AG08395 (cell line): ENCODE measurements around the gene C10orf53.
"Not testable (repeated sequence)": the region's sequence is repeated elsewhere in the genome, so short reads cannot be mapped to it uniquely, and the experiment has no call there.

Experiments used
- DNase-seq: peaks from one replicate; pipeline ENCODE4 v3.0.0; 2012; ENCODE audit warnings: mixed read lengths, low spot score

Gene C10orf53

DNA sequence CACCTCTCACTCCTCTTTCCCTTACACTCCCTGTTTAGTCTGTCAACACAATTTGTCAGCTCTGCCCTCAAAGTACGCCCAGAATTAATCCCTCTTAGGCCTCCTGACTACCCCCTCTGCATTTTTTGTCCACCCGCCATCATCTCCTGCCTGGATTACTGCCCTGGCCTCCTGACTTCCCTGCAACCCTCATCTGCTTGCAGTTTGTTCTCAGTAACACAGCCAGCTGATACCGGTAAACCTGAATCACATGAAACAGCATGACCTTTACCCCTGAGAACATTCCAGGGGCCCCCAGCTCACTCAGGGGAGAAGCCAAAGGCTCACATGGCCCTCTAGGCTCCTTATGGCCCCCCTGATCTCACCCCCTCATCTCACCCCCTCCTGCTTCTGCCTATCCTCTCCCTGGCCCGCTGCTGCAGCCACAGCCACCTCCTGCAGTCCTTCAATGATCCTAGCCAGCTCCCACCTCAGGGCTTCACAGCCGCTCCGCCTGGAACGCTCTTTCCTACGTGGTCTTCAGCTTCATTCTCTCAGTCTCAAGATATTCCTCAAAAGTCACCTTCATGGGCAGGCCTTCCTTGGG lies 8.9 kb downstream of the C10orf53 start:
- no peak for DNase-seq

- no peak for DNase-seq
These were observed 9.5 kb downstream of the C10orf53 start for GRCh38 chr10:49688920-49689319.

DNA sequence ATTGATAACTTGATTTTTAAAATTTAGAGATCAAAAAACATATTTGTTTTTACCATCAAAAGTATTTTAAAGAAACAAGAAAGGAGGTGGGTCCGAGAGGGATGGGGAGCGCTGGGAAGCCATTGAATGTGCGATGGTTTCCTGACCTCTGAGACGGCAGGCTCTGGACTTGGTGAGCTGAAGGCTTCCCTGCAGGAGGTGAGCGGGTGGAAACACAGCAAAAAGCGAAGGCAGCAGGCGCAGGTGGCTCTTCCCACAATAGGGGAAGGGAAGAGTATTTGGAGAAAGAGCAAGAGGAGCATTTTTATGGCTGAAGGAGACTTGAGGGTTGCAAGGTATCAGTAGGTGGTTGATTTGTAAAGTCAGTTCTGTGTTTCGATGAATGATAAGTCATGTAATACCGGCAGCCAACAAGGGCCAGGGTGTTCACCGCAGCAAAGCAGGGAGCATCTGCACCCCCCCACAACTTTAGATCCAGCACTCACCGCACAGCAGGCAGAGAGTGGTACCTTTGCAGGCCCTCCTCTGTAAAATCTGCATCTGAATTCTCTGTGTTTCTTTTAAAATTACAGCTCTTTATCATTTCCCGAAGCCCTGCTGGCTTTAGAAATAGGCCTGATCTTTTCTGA lies 10.5 kb downstream of the C10orf53 start:
- no peak for DNase-seq

GRCh38 chr10:49690698-49691356 lies 11.4 kb downstream of the C10orf53 start:
- DNase-seq: no peak

- no peak for DNase-seq
These were observed 12.1 kb downstream of the C10orf53 start for GRCh38 chr10:49691588-49691987.

DNA sequence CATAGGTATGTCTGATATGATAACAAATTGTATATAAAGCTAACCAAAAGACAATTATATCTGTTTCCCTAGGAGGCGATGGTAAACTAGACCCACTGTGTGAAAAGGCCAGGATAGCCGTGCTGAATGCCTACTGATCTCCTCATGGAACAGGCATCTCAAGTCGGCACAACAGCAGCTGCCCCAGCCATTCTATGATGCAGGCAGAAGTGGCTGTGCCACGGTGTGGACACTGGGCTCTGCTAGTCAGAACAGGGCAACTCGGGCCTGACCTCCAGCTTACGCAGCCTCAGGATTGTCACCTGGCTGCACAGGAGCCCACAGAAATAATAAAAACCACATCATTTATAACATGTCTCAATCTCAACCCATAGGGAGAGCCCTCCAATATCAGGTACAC lies 15.0 kb downstream of the C10orf53 start:
- DNase-seq: no peak

GRCh38 chr10:49696311-49696710 lies 16.9 kb downstream of the C10orf53 start:
- no peak for DNase-seq

- DNase-seq: no peak
These were observed 19.2 kb downstream of the C10orf53 start for GRCh38 chr10:49698679-49699078.

DNA sequence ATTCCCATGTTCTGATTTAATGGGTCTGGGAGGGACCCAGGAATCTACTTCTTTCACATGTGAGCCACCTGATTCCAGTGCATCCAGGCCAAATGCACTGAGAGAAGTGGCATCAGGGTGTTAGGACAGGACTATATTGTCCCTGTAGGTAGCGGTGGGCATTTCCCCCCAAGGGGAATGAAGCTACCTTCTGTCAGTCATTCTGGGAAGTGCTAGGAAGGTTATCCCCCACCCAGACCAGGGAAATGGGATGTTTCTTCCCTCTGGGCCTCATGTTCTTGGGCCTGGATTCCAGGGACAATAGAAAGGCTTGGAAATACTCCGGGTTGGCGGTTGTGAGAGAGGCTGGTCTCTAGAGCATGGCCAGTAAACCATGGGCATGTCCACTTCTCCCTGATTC lies 20.8 kb downstream of the C10orf53 start:
- no peak for DNase-seq

DNA sequence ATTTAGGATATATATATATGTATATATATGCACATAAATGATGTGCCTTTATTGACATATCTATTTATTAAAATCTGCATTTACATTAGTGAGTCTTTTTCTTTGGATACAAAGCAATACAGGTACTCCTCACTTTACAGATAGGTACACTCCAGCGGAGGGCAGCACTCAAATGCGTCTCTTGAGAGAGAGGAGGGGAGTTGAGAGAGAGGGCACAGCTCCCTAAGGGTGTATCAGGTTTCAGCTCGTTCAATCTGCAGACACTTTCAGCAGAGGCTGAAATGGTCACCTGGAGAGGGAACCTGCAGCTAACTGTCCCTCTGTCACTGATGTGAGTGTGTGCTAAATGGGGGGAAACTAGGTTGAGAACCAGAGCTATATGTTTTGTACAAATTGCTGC lies 21.5 kb downstream of the C10orf53 start:
- DNase-seq: no peak

DNA sequence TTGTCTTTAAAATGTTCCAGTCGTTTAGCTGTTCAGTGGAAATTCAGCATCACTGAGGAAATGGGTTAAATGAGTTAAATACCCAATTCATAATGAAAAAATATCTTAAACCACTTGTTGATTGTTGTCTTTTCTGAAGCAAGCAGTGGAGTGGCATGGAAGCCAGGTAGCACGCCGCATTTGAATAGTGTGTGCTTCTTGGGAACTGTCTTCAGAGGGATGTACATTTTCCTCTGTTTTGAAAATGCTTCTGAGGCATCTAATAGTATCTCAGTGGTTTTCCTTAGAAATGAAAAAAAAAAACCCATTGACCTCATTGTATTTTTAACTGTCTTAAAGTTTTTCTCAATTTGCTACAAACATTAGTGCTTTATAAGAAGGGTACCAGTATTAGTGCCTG lies 28.1 kb downstream of the C10orf53 start:
- DNase-seq: no peak

DNA sequence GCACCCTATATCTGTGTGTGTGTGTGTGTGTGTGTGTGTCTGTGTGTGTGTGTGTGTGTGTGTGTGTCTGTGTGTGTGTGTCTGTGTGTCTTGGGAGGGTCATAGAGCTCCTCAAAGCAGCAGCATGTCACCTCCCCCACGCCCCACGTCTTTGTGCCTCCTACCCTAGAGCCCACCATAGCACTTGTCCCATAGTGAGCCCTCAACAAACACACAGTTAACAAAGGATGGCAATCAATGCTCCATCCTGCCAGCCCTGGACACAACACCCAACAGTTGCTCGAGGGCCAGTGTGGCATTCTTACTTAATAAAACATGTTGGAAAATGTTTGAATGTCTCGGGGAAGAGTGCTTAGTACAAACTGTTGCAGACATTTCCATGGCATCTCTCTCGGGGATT lies 30.5 kb downstream of the C10orf53 start:
- DNase-seq: no peak

DNA sequence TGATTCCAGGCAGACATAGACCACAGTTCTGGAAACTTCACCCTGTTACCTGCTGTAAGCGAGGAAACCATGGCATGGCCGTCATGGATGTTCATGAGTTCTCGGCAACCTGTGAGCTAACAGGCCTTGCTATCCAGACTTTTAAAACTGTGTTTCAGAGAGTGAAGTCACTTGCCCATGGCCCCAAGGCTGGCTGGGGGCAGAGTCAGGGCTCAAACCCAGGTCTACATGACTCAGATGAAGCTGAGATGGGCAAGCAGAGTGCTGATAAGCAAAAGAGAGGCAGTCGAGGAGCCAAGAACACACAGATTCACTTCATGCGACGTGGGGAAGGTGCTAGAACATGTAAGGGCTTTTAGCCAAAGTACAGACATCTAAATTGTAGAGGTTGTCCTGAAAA lies 31.5 kb downstream of the C10orf53 start:
- no peak for DNase-seq

GRCh38 chr10:49711481-49711880 lies 32.0 kb downstream of the C10orf53 start:
- no peak for DNase-seq

DNA sequence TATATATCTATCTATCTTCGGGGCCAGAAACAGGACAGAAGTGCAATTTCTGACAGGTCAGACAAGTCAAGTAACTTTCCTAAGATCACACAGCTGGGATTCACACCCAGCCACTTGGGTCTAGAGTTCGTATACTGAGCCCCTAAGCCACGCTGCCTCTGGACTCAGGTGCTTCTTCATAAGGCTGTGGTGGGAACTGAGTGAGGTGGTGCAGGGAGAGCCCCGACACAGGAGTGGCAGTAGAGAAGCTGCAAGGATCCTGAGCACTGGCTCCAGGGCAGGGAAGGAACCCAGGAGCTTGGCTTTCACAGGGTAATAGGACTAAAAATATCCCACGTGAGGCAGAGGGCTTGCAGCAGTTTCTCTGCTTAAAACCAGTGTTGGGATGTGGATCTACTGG lies 33.8 kb downstream of the C10orf53 start:
- DNase-seq: no peak

GRCh38 chr10:49715157-49715556 lies 35.7 kb downstream of the C10orf53 start:
- not testable (repeated sequence) for DNase-seq

DNA sequence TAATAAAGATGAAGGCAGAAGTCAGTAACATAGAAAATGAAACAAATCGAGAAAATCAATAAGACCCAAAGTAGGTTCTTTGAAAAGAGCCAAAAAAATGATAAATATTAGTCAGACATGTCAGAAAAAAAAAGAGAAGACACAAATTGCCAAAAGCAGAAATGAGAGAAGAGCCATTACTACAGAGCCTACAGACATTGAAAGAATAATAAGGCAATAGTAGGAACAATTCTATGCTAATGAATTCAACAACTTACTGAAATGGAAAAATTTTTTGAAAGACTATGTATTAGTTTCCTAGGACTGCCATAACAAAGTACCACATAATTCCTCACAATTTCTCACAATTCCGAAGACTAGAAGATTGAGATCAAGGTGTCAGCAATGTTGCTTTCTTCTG lies 47.1 kb downstream of the C10orf53 start:
- DNase-seq: no peak

DNA sequence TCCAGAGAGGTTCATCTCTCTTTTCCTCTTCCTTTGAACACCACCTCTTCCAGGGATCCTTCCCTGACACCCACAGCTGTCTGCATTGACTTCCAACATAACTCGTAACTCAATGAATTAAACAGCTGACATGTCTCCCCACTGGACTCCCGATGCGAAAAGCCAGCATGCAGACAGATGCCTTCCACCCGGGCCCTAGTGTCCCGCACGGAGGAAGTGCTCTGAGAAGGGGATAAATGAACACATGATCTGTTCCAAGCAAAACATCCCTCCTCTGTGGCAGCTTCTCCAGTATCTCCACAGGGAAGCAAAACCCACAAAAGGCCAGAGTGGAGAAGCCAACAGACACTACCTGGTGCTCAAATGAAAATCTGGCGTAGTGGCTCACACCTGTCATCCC lies 54.4 kb downstream of the C10orf53 start:
- no peak for DNase-seq

DNA sequence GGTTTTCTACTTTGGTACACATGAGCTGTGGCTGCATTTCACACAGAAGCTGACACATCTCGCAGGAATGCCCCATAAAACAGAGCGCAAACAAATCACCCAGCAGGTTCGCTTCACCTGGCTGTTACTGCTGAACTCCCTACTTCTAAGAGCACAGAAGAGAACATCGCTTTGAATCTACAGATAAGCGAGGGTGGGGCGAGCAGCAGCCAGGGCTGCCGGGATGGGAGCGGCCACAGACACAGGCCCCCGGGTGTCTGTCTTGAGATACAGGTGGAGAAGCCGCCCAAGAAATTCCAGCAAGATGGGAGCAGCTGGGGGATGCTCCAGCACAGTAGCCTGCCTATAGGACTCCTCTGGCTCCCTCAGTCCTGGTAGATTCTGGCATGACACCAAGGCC lies 55.2 kb downstream of the C10orf53 start:
- DNase-seq: no peak

GRCh38 chr10:49735161-49735560 lies 55.7 kb downstream of the C10orf53 start:
- DNase-seq: no peak

- no peak for DNase-seq
These were observed 56.6 kb downstream of the C10orf53 start for GRCh38 chr10:49735848-49736563.

DNA sequence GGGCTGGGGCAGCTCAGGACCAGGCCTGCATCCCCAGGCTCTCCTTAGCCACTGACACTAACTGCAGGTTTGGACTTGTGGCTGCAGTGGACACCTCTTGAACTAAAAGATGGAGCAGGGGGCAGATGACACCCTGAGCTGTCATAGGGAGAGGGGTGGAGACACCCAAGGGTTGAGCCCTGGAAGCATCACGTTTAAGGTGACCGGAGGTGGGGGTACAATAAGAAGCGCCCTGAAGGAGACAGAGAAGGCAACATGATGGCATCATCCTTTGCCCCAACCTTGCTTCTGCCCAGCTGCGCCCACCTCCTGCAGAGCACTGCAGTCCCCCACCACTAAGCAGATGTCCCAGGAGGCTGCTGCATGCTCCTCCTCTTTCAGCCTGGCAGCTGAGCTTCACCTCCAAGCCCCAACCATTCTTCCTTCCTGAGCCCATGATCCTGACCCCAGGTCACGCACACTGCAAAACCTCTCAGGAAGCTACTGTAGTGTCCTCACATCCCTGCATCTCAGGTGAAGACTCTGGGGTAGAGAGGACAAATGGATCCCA lies 57.2 kb downstream of the C10orf53 start:
- DNase-seq: no peak
